Astrocyte (in vitro differentiated cells and primary cell): ENCODE data around the gene FAM3B. TPM values are rescaled to one million over a fixed set of nuclear protein-coding genes. Genes with fewer than 3 reads are reported as not detected.

Experiments
- DNase-seq: peaks from one replicate; pipeline ENCODE4 v3.0.0-alpha.2; 2010; ENCODE audit warnings: low read depth
- FAIRE-seq: peaks from 2 replicates; lab custom pipeline; 2011; peaks lifted over from hg19 to GRCh38; lab: Jason Lieb, UNC
- H2AFZ ChIP-seq: 2 replicates; pipeline ENCODE4 v1.6.0; 2012; ENCODE audit warnings: low read depth, low read length, inconsistent platforms
- H3K27ac ChIP-seq: 2 replicates; pipeline ENCODE4 v1.5.1; 2011; ENCODE audit warnings: low read depth, low read length, inconsistent platforms
- H3K27me3 ChIP-seq: 2 replicates; pipeline ENCODE4 v1.6.0; 2011; ENCODE audit warnings: low read length, inconsistent platforms; ENCODE audit not compliant: insufficient read depth
- H3K36me3 ChIP-seq: 2 replicates; pipeline ENCODE4 v1.5.1; 2011; ENCODE audit warnings: low read length, inconsistent platforms; ENCODE audit not compliant: insufficient read depth
- H3K4me1 ChIP-seq: 2 replicates; pipeline ENCODE4 v1.5.1; 2011; ENCODE audit warnings: low read length, inconsistent platforms; ENCODE audit not compliant: insufficient read depth
- H3K4me2 ChIP-seq: 2 replicates; pipeline ENCODE4 v1.6.0; 2012; ENCODE audit warnings: low read length, inconsistent platforms
- H3K4me3 ChIP-seq: 2 replicates; pipeline ENCODE4 v1.5.1; 2011; ENCODE audit warnings: low read depth, mild to moderate bottlenecking, low read length, inconsistent platforms; ENCODE audit not compliant: insufficient read depth
- H3K79me2 ChIP-seq: 2 replicates; pipeline ENCODE4 v1.6.0; 2012; ENCODE audit warnings: mild to moderate bottlenecking, low read length, inconsistent platforms; ENCODE audit not compliant: insufficient read depth
- H3K9ac ChIP-seq: 2 replicates; pipeline ENCODE4 v1.6.0; 2012; ENCODE audit warnings: mild to moderate bottlenecking, low read length, inconsistent platforms
- H3K9me3 ChIP-seq: 2 replicates; pipeline ENCODE4 v1.5.1; 2012; ENCODE audit warnings: low read depth, mild to moderate bottlenecking, low read length, inconsistent platforms; ENCODE audit not compliant: insufficient read depth
- H4K20me1 ChIP-seq: 2 replicates; pipeline ENCODE4 v1.6.0; 2012; ENCODE audit warnings: low read length, inconsistent platforms; ENCODE audit not compliant: insufficient read depth
- H3K27ac Mint-ChIP-seq: one replicate; pipeline ENCODE4 v1.8.0; 2021; ENCODE audit warnings: mild to moderate bottlenecking, mixed read lengths; ENCODE audit not compliant: unreplicated experiment
- H3K27me3 Mint-ChIP-seq: one replicate; pipeline ENCODE4 v1.8.0; 2021; ENCODE audit warnings: low read depth, mixed read lengths; ENCODE audit not compliant: unreplicated experiment
- H3K36me3 Mint-ChIP-seq: one replicate; pipeline ENCODE4 v1.8.0; 2021; ENCODE audit warnings: low read depth, mixed read lengths; ENCODE audit not compliant: unreplicated experiment
- H3K4me1 Mint-ChIP-seq: one replicate; pipeline ENCODE4 v1.8.0; 2021; ENCODE audit warnings: low read depth, mixed read lengths; ENCODE audit not compliant: unreplicated experiment
- H3K4me3 Mint-ChIP-seq: one replicate; pipeline ENCODE4 v1.8.0; 2021; ENCODE audit warnings: mild to moderate bottlenecking, moderate library complexity, mixed read lengths; ENCODE audit not compliant: unreplicated experiment
- H3K9me3 Mint-ChIP-seq: one replicate; pipeline ENCODE4 v1.8.0; 2021; ENCODE audit warnings: mild to moderate bottlenecking, mixed read lengths; ENCODE audit not compliant: unreplicated experiment
- CTCF ChIP-seq: IDR thresholded peaks from 2 replicates; pipeline ENCODE4 v1.5.1; 2011; ENCODE audit warnings: low read depth, mild to moderate bottlenecking, inconsistent platforms, low read length, moderate library complexity; ENCODE audit not compliant: insufficient read depth
- EZH2 ChIP-seq: IDR thresholded peaks from 2 replicates; pipeline ENCODE4 v1.6.1; 2012; ENCODE audit warnings: mild to moderate bottlenecking, low read length, inconsistent platforms; ENCODE audit not compliant: insufficient read depth
- total RNA-seq: library from RNA; stranded (reverse); gene quantifications from 2 replicates; pipeline ENCODE4 v1.2.1, GENCODE V29; 2021

Gene FAM3B
- total RNA-seq, 1 donor from 2014 or later, result not detected

DNA sequence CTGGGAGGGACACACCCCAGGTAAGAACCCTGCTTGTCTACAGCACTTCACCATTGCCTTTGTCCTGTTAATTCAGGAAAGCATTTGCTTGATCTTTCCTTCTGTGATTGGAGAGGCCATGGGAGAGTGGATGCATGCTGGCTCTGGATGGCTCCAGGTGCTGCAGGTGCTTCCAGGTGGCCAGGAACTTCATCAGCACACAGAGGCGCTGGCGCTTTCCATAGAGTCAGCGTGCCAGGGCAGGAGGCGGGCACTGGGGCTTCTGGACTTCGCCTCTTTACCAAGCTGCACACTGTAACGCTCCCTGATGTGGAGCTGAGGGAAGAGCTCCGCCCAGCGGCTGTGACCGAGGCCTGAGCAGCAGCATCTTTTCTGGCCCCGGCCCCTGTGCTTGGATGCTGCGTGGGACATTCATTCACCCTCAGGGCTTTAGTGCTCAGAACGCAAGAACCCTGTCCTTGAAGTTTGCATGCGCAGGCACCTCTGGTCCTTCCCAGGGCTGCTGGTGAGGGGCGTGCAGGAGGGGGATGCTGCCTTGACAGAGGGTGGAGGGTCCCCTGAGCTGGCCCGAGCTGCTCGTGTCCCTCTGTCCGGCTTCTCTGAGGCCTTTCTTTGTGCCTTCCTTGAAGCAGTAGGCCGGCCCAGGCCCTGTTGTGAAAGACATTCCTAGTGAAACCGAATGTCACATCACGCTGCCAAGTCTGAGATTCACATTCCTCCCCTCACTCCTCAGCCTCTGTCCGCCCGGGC, 43.6 kb downstream of the FAM3B start:
- DNase-seq, result peak; percentile 43
- peaks cover 6% of the 10 kb centered on the region for H3K4me1 Mint-ChIP-seq
- H3K27me3 Mint-ChIP-seq, result peaks cover 10% of the 10 kb centered on the region
- H3K4me3 Mint-ChIP-seq, result no peak overlapping the region
- H3K27me3 ChIP-seq, result no peaks in the 10 kb centered on the region
- H3K79me2 ChIP-seq, result no peaks in the 10 kb centered on the region
- H3K27ac ChIP-seq, result no peak overlapping the region
- FAIRE-seq, result no peak
- peaks cover 17% of the 10 kb centered on the region for H3K9me3 Mint-ChIP-seq
- no peaks in the 10 kb centered on the region for H3K36me3 ChIP-seq
- TF ChIP-seq CTCF (no peak), EZH2 (no peak)
- H4K20me1 ChIP-seq, result no peaks in the 10 kb centered on the region
- no peak overlapping the region for H3K4me3 ChIP-seq
- H3K4me1 ChIP-seq, result peaks cover 4% of the 10 kb centered on the region
- H3K4me2 ChIP-seq, result no peak overlapping the region
- H2AFZ ChIP-seq, result no peak overlapping the region
- H3K9ac ChIP-seq, result no peak overlapping the region
- H3K9me3 ChIP-seq, result no peaks in the 10 kb centered on the region
- H3K36me3 Mint-ChIP-seq, result peaks cover 4% of the 10 kb centered on the region
- no peak overlapping the region for H3K27ac Mint-ChIP-seq

DNA sequence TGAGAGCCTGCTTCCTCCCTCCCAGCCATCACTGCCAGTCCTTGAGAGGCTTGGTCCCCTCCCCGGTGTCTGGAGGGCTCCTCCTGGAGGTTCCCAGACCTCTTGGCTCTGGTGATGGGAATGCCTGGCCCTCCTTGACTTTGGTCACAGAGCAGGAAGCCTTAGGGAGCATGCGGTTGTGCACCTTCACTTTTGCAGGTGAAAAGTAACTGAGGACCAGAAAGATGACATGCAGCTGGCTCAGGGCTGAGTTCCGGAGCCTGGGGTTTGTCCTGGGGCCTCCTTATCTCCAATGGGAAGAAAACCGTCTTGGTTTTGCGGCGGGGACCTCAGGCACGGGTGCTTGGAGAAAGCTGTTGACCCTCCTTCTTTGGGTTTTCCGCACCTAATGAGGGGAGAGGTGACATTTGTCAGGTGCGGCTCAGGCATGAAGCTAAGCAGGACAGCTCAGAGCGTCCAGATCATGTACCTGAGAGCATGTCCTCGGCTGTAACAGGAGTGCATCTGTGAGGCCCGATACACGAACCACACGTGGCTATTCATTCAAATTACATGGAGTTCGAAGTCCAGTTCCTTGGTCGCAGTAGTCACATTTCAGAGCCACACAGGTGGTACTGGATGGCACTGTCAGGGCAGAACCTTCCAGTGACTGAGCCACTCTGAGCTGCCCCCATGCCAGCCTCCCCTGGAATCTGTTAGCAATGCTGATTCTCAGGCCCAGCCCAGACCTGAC, 44.6 kb downstream of the FAM3B start:
- no peak for FAIRE-seq
- Mint-ChIP-seq H3K9me3 (peaks cover 17% of the 10 kb centered on the region), H3K27ac (peak overlapping the region; percentile 68), H3K27me3 (peaks cover 10% of the 10 kb centered on the region), H3K4me1 (peaks cover 6% of the 10 kb centered on the region), H3K36me3 (peaks cover 7% of the 10 kb centered on the region), H3K4me3 (no peak overlapping the region)
- H3K9me3 ChIP-seq, result no peaks in the 10 kb centered on the region
- no peak overlapping the region for H3K4me3 ChIP-seq
- peak overlapping the region; percentile 39 for H3K4me2 ChIP-seq
- no peaks in the 10 kb centered on the region for H3K36me3 ChIP-seq
- TF ChIP-seq EZH2, result no peak
- no peak for TF ChIP-seq CTCF
- H2AFZ ChIP-seq, result no peak overlapping the region
- no peaks in the 10 kb centered on the region for H3K79me2 ChIP-seq
- H4K20me1 ChIP-seq, result no peaks in the 10 kb centered on the region
- DNase-seq, result no peak
- H3K27ac ChIP-seq, result no peak overlapping the region
- H3K27me3 ChIP-seq, result no peaks in the 10 kb centered on the region
- no peak overlapping the region for H3K9ac ChIP-seq
- peaks cover 4% of the 10 kb centered on the region for H3K4me1 ChIP-seq
